Parathyroid adenoma (tissue), 2 donors: ENCODE measurements around the gene CNKSR2.

ENCODE experiments used
- H2AFZ ChIP-seq: fragments of 300-600 bp; sonication (generic); one replicate; pipeline ENCODE4 v1.7.0; 2017; ENCODE audit warnings: antibody characterized with exemption, mild to moderate bottlenecking
- H3K27ac ChIP-seq: fragments of 300-600 bp; sonication (generic); one replicate; pipeline ENCODE4 v1.7.0; 2017
- H3K27me3 ChIP-seq: fragments of 300-600 bp; sonication (generic); one replicate; pipeline ENCODE4 v1.7.0; 2017; ENCODE audit warnings: low read length; ENCODE audit not compliant: control insufficient read depth, insufficient read depth
- H3K36me3 ChIP-seq: fragments of 300-600 bp; sonication (generic); one replicate; pipeline ENCODE4 v1.7.0; 2017; ENCODE audit warnings: low read length; ENCODE audit not compliant: control insufficient read depth, insufficient read depth
- H3K4me1 ChIP-seq: fragments of 300-600 bp; sonication (generic); one replicate; pipeline ENCODE4 v1.7.0; 2017; ENCODE audit warnings: control low read depth
- H3K4me2 ChIP-seq: fragments of 300-600 bp; sonication (generic); one replicate; pipeline ENCODE4 v1.7.0; 2017; ENCODE audit warnings: low read length
- H3K4me3 ChIP-seq: fragments of 300-600 bp; sonication (generic); one replicate; pipeline ENCODE4 v1.7.0; 2017; ENCODE audit warnings: low read depth, low read length
- H3K79me2 ChIP-seq: fragments of 300-600 bp; sonication (generic); one replicate; pipeline ENCODE4 v1.7.0; 2017; ENCODE audit warnings: control low read depth
- H3K9ac ChIP-seq: fragments of 300-600 bp; sonication (generic); one replicate; pipeline ENCODE4 v1.7.0; 2017; ENCODE audit warnings: mild to moderate bottlenecking
- H3K9me3 ChIP-seq: fragments of 300-600 bp; sonication (generic); one replicate; pipeline ENCODE4 v1.7.0; 2017; ENCODE audit warnings: low read length; ENCODE audit not compliant: control insufficient read depth
- CTCF ChIP-seq: fragments of 300-600 bp; sonication (generic); IDR thresholded peaks from one replicate; pipeline ENCODE4 v1.7.0; 2017; ENCODE audit warnings: antibody characterized with exemption, mild to moderate bottlenecking
- donor health status: primary hyperparathyroidism.

CNKSR2 gene

GRCh38 chrX:21662761-21663160 lies 288.5 kb downstream of the CNKSR2 start:
- Histone ChIP-seq H2AFZ (no peak overlapping the region), H3K27ac (no peak overlapping the region), H3K9ac (no peak overlapping the region), H3K4me3 (no peak overlapping the region), H3K79me2 (no peaks in the 10 kb centered on the region), H3K9me3 (no peaks in the 10 kb centered on the region), H3K36me3 (no peaks in the 10 kb centered on the region), H3K4me1 (no peaks in the 10 kb centered on the region), H3K4me2 (no peak overlapping the region), H3K27me3 (no peaks in the 10 kb centered on the region)
- TF ChIP-seq CTCF, result no peak

- H3K4me1 ChIP-seq, result no peaks in the 10 kb centered on the region
- no peak overlapping the region for H2AFZ ChIP-seq
- no peaks in the 10 kb centered on the region for H3K27me3 ChIP-seq
- H3K4me3 ChIP-seq, result no peak overlapping the region
- no peak overlapping the region for H3K9ac ChIP-seq
- H3K4me2 ChIP-seq, result no peak overlapping the region
- TF ChIP-seq CTCF, result no peak
- H3K27ac ChIP-seq, result no peak overlapping the region
- no peaks in the 10 kb centered on the region for H3K79me2 ChIP-seq
- H3K9me3 ChIP-seq, result no peaks in the 10 kb centered on the region
- H3K36me3 ChIP-seq, result no peaks in the 10 kb centered on the region
Measured at GRCh38 chrX:21666252-21666651, 292.0 kb downstream of the CNKSR2 start.

- H3K9me3 ChIP-seq, result no peaks in the 10 kb centered on the region
Measured at GRCh38 chrX:21666679-21667078, 292.5 kb downstream of the CNKSR2 start.

GRCh38 chrX:21674430-21675186 lies 300.4 kb downstream of the CNKSR2 start:
- no peaks in the 10 kb centered on the region for H3K36me3 ChIP-seq
- H3K79me2 ChIP-seq, result no peaks in the 10 kb centered on the region
- no peaks in the 10 kb centered on the region for H3K9me3 ChIP-seq
- no peak overlapping the region for H3K4me3 ChIP-seq
- no peak for TF ChIP-seq CTCF
- no peaks in the 10 kb centered on the region for H3K4me1 ChIP-seq
- H3K27me3 ChIP-seq, result no peaks in the 10 kb centered on the region
- H3K4me2 ChIP-seq, result no peak overlapping the region
- no peak overlapping the region for H2AFZ ChIP-seq
- H3K27ac ChIP-seq, result no peak overlapping the region
- no peak overlapping the region for H3K9ac ChIP-seq

More at GRCh38 chrX:21666679-21667078, 292.5 kb downstream of the CNKSR2 start:
- TF ChIP-seq CTCF, result no peak
- Histone ChIP-seq H3K4me1 (no peaks in the 10 kb centered on the region), H3K4me2 (no peak overlapping the region), H2AFZ (no peak overlapping the region), H3K27ac (no peak overlapping the region), H3K4me3 (no peak overlapping the region), H3K36me3 (no peaks in the 10 kb centered on the region), H3K27me3 (no peaks in the 10 kb centered on the region), H3K9ac (no peak overlapping the region), H3K79me2 (no peaks in the 10 kb centered on the region)

GRCh38 chrX:21675931-21676330 lies 301.7 kb downstream of the CNKSR2 start:
- Histone ChIP-seq H3K4me2 (no peak overlapping the region), H3K4me1 (no peaks in the 10 kb centered on the region), H3K79me2 (no peaks in the 10 kb centered on the region), H3K27ac (no peak overlapping the region), H3K9me3 (no peaks in the 10 kb centered on the region), H3K4me3 (no peak overlapping the region), H3K9ac (no peak overlapping the region), H3K27me3 (no peaks in the 10 kb centered on the region), H2AFZ (no peak overlapping the region), H3K36me3 (no peaks in the 10 kb centered on the region)
- no peak for TF ChIP-seq CTCF
